Endometrial microvascular endothelial cells (primary cell): ENCODE measurements around the gene PLAAT1. TPM values are rescaled to one million over a fixed set of nuclear protein-coding genes. Genes with fewer than 3 reads are reported as not detected.

Experiments
- in situ Hi-C: cut with HindIII; loops from 2 replicates; pipeline ENCODE4 v1.10.0; 2017; ENCODE audit warnings: low sequenced_read_pairs, low pct_unique_long_range_greater_than_20kb; ENCODE audit errors: inconsistent ontology term
- total RNA-seq: library from RNA; depleted of rRNA; stranded (reverse); fragments of >200 nt; gene quantifications from one replicate; pipeline ENCODE4 v1.2.3, GENCODE V29; 2015; ENCODE audit errors: inconsistent ontology term

The PLAAT1 gene
- total RNA-seq: not detected

GRCh38 chr3:193240850-193241706, at the start of gene PLAAT1:
Gene PLAAT1, plus strand, starts transcription at chr3:193241222. Its CDS starts 14,429 bp downstream, at chr3:193255651.
- in situ Hi-C loops: no loop called here

- in situ Hi-C loops: no loop called here
Observed at GRCh38 chr3:193194371-193194770, 46.7 kb upstream of the PLAAT1 start.

- in situ Hi-C loops: no loop called here
Observed at GRCh38 chr3:193196746-193197145, 44.3 kb upstream of the PLAAT1 start.

DNA sequence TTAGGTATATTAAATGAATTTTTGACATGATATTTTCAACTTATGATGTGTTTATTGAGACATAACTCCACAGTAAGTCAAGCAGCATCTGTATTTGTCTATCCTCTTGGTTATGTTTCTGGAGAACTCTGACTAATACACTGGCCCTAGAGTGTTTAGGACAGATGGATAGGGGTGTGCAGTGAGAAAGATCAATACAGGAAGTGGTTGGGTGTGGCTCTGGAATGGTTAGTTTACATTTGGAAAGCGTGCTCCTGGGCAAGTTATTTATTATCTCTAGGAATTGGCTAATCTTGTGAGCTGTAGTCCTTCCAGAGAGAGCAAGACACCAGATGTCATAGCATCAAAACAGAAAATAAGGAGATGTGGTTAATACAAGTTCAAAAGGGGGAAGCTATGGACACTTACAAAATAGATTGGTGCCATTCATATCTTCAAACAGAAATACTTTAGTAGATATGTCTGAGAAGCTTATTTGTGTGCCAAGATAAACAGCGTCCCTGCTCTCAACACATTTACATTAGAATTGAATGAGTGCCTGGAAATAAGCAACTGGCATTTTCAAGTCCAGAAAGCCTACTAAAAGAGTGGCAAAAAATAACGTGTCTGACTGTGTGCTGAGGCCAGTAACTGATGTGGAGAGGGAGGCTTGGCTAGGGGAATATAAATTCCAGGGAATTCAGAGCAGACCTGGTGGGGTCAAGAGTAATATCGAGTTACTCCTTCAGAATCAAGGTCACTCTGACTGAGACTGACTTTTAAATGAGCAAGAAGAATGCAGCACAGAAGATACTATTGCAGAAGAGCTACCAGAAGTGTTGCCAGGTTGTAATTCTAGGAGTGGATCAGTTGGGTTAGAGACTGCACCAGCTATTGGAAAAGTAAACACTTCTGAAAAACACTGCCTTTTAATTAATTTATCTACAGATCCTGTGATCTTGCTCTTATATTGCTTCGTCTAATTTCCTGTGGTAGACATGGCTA, 33.4 kb upstream of the PLAAT1 start:
- in situ Hi-C loops: no loop called here

DNA sequence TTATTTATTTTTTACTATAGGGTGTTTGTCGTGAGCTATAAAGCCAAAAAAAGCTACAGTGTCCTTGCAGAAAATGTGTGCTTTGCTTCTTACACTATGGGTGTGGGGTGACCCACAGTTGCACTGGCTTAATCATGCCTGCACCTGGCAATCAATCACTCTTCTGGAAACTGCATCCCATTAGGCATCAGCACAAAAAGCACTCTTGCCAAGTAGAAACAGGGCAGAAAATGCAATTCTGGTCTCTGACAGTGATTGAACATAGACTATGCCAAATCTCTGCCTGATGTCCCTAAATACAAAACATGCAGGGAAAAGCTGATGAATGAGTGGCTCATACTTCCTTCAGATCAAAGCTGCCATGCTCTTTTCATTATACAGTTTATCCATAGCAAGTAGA, 30.4 kb upstream of the PLAAT1 start:
- in situ Hi-C loops: no loop called here

DNA sequence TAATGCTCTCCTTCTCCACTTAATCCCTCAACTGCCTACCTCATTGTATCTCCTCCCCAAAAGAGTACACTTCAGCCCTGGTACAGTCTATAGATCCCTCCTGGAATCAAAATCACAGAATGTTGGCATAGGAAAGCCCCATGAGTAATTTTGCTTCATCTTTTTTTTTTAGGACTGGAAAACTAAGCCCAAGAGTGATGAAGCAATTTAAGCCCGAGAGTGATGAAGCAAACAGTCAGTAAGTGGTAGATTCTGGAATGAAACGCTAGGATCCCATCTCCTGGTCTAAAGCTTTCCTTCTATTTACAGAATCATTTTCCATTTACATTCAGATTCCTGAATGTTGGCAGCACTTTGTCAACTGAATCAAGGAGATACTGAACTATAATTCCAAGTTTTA, 29.8 kb upstream of the PLAAT1 start:
- in situ Hi-C loops: no loop called here

- in situ Hi-C loops: no loop called here
Observed at GRCh38 chr3:193211984-193212383, 29.0 kb upstream of the PLAAT1 start.

DNA sequence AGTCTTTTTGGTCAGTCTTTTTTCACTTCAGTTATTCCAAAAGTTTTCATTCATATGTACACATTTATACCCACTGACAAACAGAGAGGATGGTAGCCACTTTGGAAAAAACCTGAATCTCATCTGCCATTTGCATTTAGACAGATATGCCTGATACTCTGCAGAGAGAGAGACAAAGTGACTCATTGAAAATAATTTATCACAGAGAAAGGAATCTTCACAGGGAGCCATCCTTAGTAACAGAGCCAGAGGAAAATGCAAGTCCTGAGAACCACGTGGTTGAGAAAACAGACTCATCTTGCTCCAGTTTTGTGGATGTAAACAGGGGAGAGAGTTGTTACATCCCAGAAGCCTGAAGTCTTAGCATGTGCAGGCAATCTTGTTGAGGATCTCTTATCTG, 28.2 kb upstream of the PLAAT1 start:
- in situ Hi-C loops: no loop called here

- in situ Hi-C loops: no loop called here
Observed at GRCh38 chr3:193214445-193214844, 26.6 kb upstream of the PLAAT1 start.

GRCh38 chr3:193225302-193226125, 15.5 kb upstream of the PLAAT1 start:
- in situ Hi-C loops: no loop called here

DNA sequence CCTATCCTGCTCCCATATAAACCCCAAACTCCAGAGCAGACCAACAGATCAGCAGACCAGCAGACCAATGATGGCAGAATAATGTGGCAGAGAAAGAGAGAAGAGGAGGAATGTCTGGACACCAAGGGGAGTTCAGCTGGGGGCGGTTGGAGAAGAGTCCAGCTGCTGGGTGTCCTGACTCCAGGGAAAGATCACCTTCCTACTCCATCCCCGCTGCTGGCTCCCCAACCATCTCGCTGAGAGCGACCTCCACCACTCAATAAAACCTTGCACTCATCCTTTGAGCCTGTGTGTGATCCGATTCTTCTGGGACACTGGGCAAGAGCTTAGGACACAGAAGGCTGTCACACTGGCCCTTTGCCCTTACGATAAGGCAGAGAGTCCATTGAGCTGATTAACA, 12.8 kb upstream of the PLAAT1 start:
- in situ Hi-C loops: no loop called here

DNA sequence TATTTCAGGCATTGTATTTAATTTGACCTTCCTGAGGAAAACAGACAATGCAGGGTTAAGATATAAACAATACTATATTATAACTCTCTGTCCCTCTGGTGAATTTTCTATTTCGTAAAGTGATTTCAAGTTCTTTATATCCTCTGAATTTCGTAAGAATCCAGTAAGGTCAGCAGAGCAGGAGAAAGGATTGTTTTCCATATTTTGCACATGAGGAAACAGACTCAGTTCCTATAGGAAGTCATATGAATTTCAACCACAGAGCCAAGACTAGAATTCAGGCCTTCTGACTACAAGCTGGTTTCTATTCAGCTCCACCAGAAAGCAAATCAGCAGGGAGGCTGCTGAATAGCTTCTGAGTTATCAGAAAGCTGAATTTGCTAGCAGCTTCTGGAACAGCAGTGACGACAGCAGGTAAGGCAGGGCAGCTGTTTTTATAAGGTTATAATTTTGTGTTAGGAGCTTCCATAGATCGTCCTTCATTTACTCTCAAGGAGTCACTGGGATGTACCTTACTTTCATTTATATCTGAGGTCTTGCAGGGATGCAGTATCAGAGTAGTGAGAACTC, 11.1 kb upstream of the PLAAT1 start:
- in situ Hi-C loops: no loop called here

DNA sequence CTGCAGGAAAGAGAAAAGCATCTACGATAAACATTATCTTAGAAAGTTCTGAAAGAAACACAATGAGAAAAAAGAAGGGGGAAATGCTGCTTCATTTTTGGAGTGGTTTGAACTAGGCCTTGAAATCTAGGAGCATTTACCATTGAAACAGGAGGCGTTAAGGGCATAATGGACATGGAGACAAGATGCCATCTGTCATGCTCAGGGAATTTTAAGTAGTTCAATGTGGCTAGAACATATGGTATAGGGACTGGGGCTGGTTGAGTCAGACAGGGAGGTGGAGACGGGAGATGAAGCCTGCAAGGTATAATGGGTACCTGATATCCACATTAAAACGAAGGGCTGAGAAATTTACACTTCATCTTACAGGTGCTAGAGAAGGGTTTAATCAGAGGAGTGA, 10.4 kb upstream of the PLAAT1 start:
- in situ Hi-C loops: no loop called here

GRCh38 chr3:193231201-193231600, 9.8 kb upstream of the PLAAT1 start:
- in situ Hi-C loops: no loop called here

- in situ Hi-C loops: no loop called here
Observed at GRCh38 chr3:193236599-193236998, 4.4 kb upstream of the PLAAT1 start.

- in situ Hi-C loops: no loop called here
Observed at GRCh38 chr3:193237030-193237429, 4.0 kb upstream of the PLAAT1 start.

- in situ Hi-C loops: no loop called here
Observed at GRCh38 chr3:193240436-193240849, 579 bp upstream of the PLAAT1 start.

- in situ Hi-C loops: no loop called here
Observed at GRCh38 chr3:193241716-193242115, 694 bp downstream of the PLAAT1 start.

- in situ Hi-C loops: no loop called here
Observed at GRCh38 chr3:193243571-193243970, 2.5 kb downstream of the PLAAT1 start.
